OCI-LY1 (cell line): ENCODE measurements around the gene SHMT2.

Experiments
- H2AFZ ChIP-seq: fragments of 200-600 bp; sonication (generic), shearing (Covaris generic); 2 replicates; pipeline ENCODE4 v1.6.0; 2014; ENCODE audit warnings: antibody characterized with exemption, mild to moderate bottlenecking, low read length
- H3F3A ChIP-seq: fragments of 200-600 bp; sonication (generic), shearing (Covaris generic); 2 replicates; pipeline ENCODE4 v1.6.0; 2014; ENCODE audit warnings: mild to moderate bottlenecking, antibody characterized with exemption, low read length, moderate library complexity; ENCODE audit not compliant: insufficient read depth
- H3K27ac ChIP-seq: fragments of 200-600 bp; sonication (generic); 2 replicates; pipeline ENCODE4 v1.5.1; 2014; ENCODE audit warnings: low read length, mixed run types, mild to moderate bottlenecking, low read depth; ENCODE audit not compliant: poor library complexity, severe bottlenecking
- H3K27me3 ChIP-seq: fragments of 200-600 bp; sonication (generic); 2 replicates; pipeline ENCODE4 v1.6.0; 2014; ENCODE audit warnings: antibody characterized with exemption, mild to moderate bottlenecking, low read length, moderate library complexity; ENCODE audit not compliant: insufficient read depth
- H3K36me3 ChIP-seq: fragments of 200-600 bp; sonication (generic); 2 replicates; pipeline ENCODE4 v1.6.1; 2014; ENCODE audit warnings: mild to moderate bottlenecking, antibody characterized with exemption, low read length, moderate library complexity, mixed read lengths; ENCODE audit not compliant: insufficient read depth
- H3K4me1 ChIP-seq: fragments of 200-600 bp; sonication (generic); 2 replicates; pipeline ENCODE4 v1.5.1; 2014; ENCODE audit warnings: mild to moderate bottlenecking, low read length, moderate library complexity; ENCODE audit not compliant: insufficient read depth, severe bottlenecking
- H3K4me2 ChIP-seq: fragments of 200-600 bp; sonication (generic), shearing (Covaris generic); 2 replicates; pipeline ENCODE4 v1.6.1; 2014; ENCODE audit warnings: low read length
- H3K4me3 ChIP-seq: fragments of 200-600 bp; sonication (generic); 2 replicates; pipeline ENCODE4 v1.5.1; 2014; ENCODE audit warnings: low read length, low read depth, mild to moderate bottlenecking, mixed read lengths; ENCODE audit not compliant: poor library complexity, severe bottlenecking
- H3K79me2 ChIP-seq: fragments of 200-600 bp; shearing (Covaris generic); 2 replicates; pipeline ENCODE4 v1.6.1; 2016; ENCODE audit warnings: mixed run types, low read length, mixed read lengths; ENCODE audit not compliant: insufficient read depth
- H3K9ac ChIP-seq: fragments of 200-600 bp; sonication (generic), shearing (Covaris generic); 2 replicates; pipeline ENCODE4 v1.6.1; 2014; ENCODE audit warnings: mild to moderate bottlenecking, low read length, mixed read lengths
- H3K9me2 ChIP-seq: fragments of 200-600 bp; sonication (generic), shearing (Covaris generic); 2 replicates; pipeline ENCODE4 v1.6.1; 2014; ENCODE audit warnings: low read depth, mild to moderate bottlenecking, low read length, mixed read lengths
- H3K9me3 ChIP-seq: fragments of 200-600 bp; shearing (Covaris generic); 2 replicates; pipeline ENCODE4 v1.6.1; 2014; ENCODE audit warnings: low read length, mixed read lengths
- H4K20me1 ChIP-seq: fragments of 200-600 bp; sonication (generic), shearing (Covaris generic); 2 replicates; pipeline ENCODE4 v1.6.0; 2016; ENCODE audit warnings: mild to moderate bottlenecking, low read length; ENCODE audit not compliant: insufficient read depth
- EZH2 ChIP-seq: fragments of 200-600 bp; sonication (generic), shearing (Covaris generic); IDR thresholded peaks from 2 replicates; pipeline ENCODE4 v1.8.0; 2017; ENCODE audit warnings: borderline replicate concordance, mixed run types, mild to moderate bottlenecking, antibody characterized with exemption, low read length, moderate library complexity, mixed read lengths
- TF ChIP-seq, protein P1 (sequence below): fragments of 200-600 bp; sonication (generic), shearing (Covaris generic); IDR thresholded peaks from 2 replicates; pipeline ENCODE4 v1.5.1; 2017; ENCODE audit warnings: mild to moderate bottlenecking, antibody characterized with exemption, low read length, moderate library complexity, mixed read lengths

Gene SHMT2

DNA sequence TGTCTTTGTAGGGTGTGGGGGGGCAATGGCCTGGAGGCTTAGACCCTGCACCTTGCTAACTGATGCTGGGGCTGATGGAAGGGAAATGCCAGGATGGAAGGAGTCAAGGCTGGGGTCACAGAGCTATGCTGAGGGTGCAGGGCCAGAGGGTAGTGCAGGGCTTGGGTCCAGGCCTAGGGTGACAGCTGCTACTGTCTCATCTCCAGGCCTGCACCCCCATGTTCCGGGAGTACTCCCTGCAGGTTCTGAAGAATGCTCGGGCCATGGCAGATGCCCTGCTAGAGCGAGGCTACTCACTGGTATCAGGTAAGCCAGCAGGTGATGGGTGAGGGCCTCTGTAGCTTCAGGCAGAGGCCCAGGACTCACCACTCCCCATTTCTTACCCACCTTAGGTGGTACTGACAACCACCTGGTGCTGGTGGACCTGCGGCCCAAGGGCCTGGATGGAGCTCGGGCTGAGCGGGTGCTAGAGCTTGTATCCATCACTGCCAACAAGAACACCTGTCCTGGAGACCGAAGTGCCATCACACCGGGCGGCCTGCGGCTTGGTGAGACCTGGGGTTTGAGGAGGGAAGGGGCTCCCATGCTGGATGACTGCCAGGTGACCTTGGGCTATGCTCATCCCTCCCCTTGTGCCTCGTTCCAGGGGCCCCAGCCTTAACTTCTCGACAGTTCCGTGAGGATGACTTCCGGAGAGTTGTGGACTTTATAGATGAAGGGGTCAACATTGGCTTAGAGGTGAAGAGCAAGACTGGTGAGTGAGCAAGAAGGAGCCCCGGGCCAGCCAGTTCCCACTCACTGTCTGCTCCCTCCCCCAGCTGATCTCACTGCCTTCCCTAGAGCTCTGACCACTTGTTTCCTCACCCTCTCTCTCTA, 4.1 kb downstream of the SHMT2 start:
- H3K9me2 ChIP-seq: no peaks in the 10 kb centered on the region
- peak overlapping the region; percentile 97 for H3K27ac ChIP-seq
- no peak overlapping the region for H2AFZ ChIP-seq
- H4K20me1 ChIP-seq: no peaks in the 10 kb centered on the region
- H3K4me3 ChIP-seq: peak overlapping the region; percentile 50
- peaks cover 8% of the 10 kb centered on the region; the same call in 1 of the 2 replicates for H3F3A ChIP-seq
- no peaks in the 10 kb centered on the region for H3K27me3 ChIP-seq
- peak overlapping the region; percentile 62; the same call in 1 of the 2 replicates for H3K4me2 ChIP-seq
- TF ChIP-seq EZH2: no peak
- TF ChIP-seq, protein P1, sequence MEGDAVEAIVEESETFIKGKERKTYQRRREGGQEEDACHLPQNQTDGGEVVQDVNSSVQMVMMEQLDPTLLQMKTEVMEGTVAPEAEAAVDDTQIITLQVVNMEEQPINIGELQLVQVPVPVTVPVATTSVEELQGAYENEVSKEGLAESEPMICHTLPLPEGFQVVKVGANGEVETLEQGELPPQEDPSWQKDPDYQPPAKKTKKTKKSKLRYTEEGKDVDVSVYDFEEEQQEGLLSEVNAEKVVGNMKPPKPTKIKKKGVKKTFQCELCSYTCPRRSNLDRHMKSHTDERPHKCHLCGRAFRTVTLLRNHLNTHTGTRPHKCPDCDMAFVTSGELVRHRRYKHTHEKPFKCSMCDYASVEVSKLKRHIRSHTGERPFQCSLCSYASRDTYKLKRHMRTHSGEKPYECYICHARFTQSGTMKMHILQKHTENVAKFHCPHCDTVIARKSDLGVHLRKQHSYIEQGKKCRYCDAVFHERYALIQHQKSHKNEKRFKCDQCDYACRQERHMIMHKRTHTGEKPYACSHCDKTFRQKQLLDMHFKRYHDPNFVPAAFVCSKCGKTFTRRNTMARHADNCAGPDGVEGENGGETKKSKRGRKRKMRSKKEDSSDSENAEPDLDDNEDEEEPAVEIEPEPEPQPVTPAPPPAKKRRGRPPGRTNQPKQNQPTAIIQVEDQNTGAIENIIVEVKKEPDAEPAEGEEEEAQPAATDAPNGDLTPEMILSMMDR: no peak
- H3K4me1 ChIP-seq: peaks cover 89% of the 10 kb centered on the region
- peaks cover 18% of the 10 kb centered on the region for H3K79me2 ChIP-seq
- peak overlapping the region; percentile 48; the same call in 1 of the 2 replicates for H3K9ac ChIP-seq
- no peaks in the 10 kb centered on the region for H3K9me3 ChIP-seq
- peaks cover 57% of the 10 kb centered on the region for H3K36me3 ChIP-seq

DNA sequence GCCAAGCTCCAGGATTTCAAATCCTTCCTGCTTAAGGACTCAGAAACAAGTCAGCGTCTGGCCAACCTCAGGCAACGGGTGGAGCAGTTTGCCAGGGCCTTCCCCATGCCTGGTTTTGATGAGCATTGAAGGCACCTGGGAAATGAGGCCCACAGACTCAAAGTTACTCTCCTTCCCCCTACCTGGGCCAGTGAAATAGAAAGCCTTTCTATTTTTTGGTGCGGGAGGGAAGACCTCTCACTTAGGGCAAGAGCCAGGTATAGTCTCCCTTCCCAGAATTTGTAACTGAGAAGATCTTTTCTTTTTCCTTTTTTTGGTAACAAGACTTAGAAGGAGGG, 4.7 kb downstream of the SHMT2 start:
- H3K9me2 ChIP-seq: no peaks in the 10 kb centered on the region
- peak overlapping the region; percentile 97 for H3K27ac ChIP-seq
- no peaks in the 10 kb centered on the region for H4K20me1 ChIP-seq
- peaks cover 18% of the 10 kb centered on the region for H3K79me2 ChIP-seq
- peak overlapping the region; percentile 48; the same call in 1 of the 2 replicates for H3K9ac ChIP-seq
- peaks cover 57% of the 10 kb centered on the region for H3K36me3 ChIP-seq
- TF ChIP-seq EZH2: no peak
- TF ChIP-seq, protein P1: no peak
- no peaks in the 10 kb centered on the region for H3K27me3 ChIP-seq
- H3K9me3 ChIP-seq: no peaks in the 10 kb centered on the region
- peak overlapping the region; percentile 62 for H3K4me2 ChIP-seq
- H2AFZ ChIP-seq: no peak overlapping the region
- peaks cover 87% of the 10 kb centered on the region for H3K4me1 ChIP-seq
- peak overlapping the region; percentile 50 for H3K4me3 ChIP-seq
- H3F3A ChIP-seq: peaks cover 8% of the 10 kb centered on the region; the same call in 1 of the 2 replicates

DNA sequence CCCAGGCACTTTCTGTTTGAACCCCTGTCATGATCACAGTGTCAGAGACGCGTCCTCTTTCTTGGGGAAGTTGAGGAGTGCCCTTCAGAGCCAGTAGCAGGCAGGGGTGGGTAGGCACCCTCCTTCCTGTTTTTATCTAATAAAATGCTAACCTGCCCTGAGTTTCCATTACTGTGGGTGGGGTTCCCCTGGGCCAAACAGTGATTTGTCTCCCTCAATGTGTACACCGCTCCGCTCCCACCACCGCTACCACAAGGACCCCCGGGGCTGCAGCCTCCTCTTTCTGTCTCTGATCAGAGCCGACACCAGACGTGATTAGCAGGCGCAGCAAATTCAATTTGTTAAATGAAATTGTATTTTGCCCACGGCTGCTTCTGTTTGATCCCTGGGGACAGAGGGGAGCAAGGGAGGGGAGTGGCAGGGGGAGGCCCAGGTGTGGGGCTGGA, 5.1 kb downstream of the SHMT2 start:
- peaks cover 17% of the 10 kb centered on the region for H3K79me2 ChIP-seq
- H3K9ac ChIP-seq: peak overlapping the region; percentile 58; the same call in 1 of the 2 replicates
- H2AFZ ChIP-seq: no peak overlapping the region
- peak overlapping the region; percentile 50 for H3K4me3 ChIP-seq
- H3F3A ChIP-seq: peaks cover 8% of the 10 kb centered on the region; the same call in 1 of the 2 replicates
- H3K36me3 ChIP-seq: peaks cover 57% of the 10 kb centered on the region
- H3K27me3 ChIP-seq: no peaks in the 10 kb centered on the region
- no peaks in the 10 kb centered on the region for H4K20me1 ChIP-seq
- no peaks in the 10 kb centered on the region for H3K9me2 ChIP-seq
- TF ChIP-seq, protein P1: no peak
- TF ChIP-seq EZH2: no peak
- no peaks in the 10 kb centered on the region for H3K9me3 ChIP-seq
- peak overlapping the region; percentile 62 for H3K4me2 ChIP-seq
- peaks cover 89% of the 10 kb centered on the region for H3K4me1 ChIP-seq
- H3K27ac ChIP-seq: peak overlapping the region; percentile 97
